ENCODE data around the gene PGM3. TPM values are rescaled to one million over a fixed set of nuclear protein-coding genes. Genes with fewer than 3 reads are reported as not detected.

PGM3 gene
- total RNA-seq, 1 donor from 2014 or later: 61.5 TPM

DNA sequence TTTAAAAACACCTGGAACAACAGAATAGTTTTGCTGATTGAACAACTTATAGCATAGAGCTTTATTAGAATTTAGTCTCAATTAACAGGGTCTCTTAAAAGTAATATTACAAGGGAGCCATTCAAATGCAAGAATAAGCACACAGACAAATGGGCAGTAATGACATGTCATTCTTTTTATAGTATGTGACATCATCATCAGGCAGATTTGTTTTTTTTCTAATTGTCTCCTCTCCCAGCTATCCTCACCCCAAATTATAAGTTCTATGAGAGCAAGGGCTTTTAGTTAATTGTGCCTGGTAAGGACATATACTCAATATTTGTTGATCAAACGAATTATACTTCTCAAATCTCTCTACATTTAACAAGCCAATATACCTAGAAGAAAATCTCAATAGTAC, 11.0 kb downstream of the PGM3 start:
- peaks cover 5% of the 10 kb centered on the region for H3K27me3 Mint-ChIP-seq (ENCODE audit: insufficient read depth, low read depth)
- no peaks in the 10 kb centered on the region for H3K4me1 ChIP-seq
- no peak for DNase-seq (ENCODE audit: low spot score)
- no peak overlapping the region for H2AFZ ChIP-seq (replicated peaks)
- no peak overlapping the region for H3K27ac ChIP-seq
- H3K9ac ChIP-seq: no peak overlapping the region
- peaks cover 6% of the 10 kb centered on the region for H4K20me1 ChIP-seq (ENCODE audit: low read depth)
- H3K9me3 Mint-ChIP-seq: no peaks in the 10 kb centered on the region
- H3K9me3 ChIP-seq (ENCODE audit: low read depth): no peaks in the 10 kb centered on the region
- no peak overlapping the region for H3K4me3 ChIP-seq
- peaks cover 3% of the 10 kb centered on the region for H3K36me3 ChIP-seq
- H3K36me3 Mint-ChIP-seq: peaks cover 25% of the 10 kb centered on the region
- H3K27ac Mint-ChIP-seq: no peak overlapping the region
- H3F3A ChIP-seq (ENCODE audit: low read depth): no peaks in the 10 kb centered on the region
- H3K79me2 ChIP-seq (ENCODE audit: low read depth): no peaks in the 10 kb centered on the region
- TF ChIP-seq EZH2phosphoT487 (IDR thresholded peaks at IDR 0.05) (no peak), EZH2 (IDR thresholded peaks at IDR 0.05) (no peak), CTCF (IDR thresholded peaks at IDR 0.05) (no peak)
- no peak overlapping the region for H3K4me2 ChIP-seq
- H3K4me1 Mint-ChIP-seq: no peaks in the 10 kb centered on the region
- no peaks in the 10 kb centered on the region for H3K27me3 ChIP-seq
- no peak overlapping the region for H3K4me3 Mint-ChIP-seq

DNA sequence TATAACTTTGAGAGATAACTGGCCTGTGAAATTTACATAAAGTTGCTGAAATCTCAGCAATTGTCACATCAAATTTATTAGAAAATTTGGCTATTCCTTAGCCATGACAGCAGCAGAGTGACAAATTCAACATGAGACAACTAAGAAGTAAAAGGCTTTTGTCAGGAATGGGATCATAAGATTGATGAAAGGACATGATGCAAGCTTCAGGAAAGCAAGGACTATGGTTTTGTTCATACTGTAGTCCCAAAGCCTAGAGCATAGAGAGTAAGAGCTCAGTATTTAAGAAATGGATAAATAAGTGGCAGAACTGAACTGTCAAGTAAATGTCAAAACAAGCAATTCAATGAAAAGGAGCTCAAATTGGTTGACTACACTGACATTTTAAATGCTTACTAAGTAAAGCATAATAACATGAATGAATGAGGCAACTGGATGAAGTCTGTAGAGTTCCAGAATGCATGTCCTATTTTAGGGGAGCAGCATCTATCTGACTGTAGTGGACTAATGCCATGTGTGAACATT, 12.6 kb downstream of the PGM3 start:
- Histone ChIP-seq H3K36me3 (no peaks in the 10 kb centered on the region), H4K20me1 (ENCODE audit: low read depth) (no peaks in the 10 kb centered on the region), H3K79me2 (ENCODE audit: low read depth) (no peaks in the 10 kb centered on the region), H3K27me3 (no peaks in the 10 kb centered on the region), H3K4me1 (no peaks in the 10 kb centered on the region), H3K9ac (no peak overlapping the region), H3K4me3 (no peak overlapping the region), H3K4me2 (no peak overlapping the region), H3F3A (ENCODE audit: low read depth) (no peaks in the 10 kb centered on the region), H3K9me3 (ENCODE audit: low read depth) (no peaks in the 10 kb centered on the region), H2AFZ (replicated peaks) (no peak overlapping the region), H3K27ac (no peak overlapping the region)
- no peak overlapping the region for H3K27ac Mint-ChIP-seq
- no peaks in the 10 kb centered on the region for H3K4me1 Mint-ChIP-seq
- H3K36me3 Mint-ChIP-seq: peaks cover 21% of the 10 kb centered on the region
- DNase-seq (ENCODE audit: low spot score): no peak
- H3K9me3 Mint-ChIP-seq: no peaks in the 10 kb centered on the region
- H3K27me3 Mint-ChIP-seq (ENCODE audit: insufficient read depth, low read depth): no peaks in the 10 kb centered on the region
- no peak for TF ChIP-seq CTCF (IDR thresholded peaks at IDR 0.05)
- no peak for TF ChIP-seq EZH2phosphoT487 (IDR thresholded peaks at IDR 0.05)
- TF ChIP-seq EZH2 (IDR thresholded peaks at IDR 0.05): no peak
- no peak overlapping the region for H3K4me3 Mint-ChIP-seq

- Histone ChIP-seq H4K20me1 (ENCODE audit: low read depth) (no peaks in the 10 kb centered on the region), H3K4me1 (no peaks in the 10 kb centered on the region), H3F3A (ENCODE audit: low read depth) (no peaks in the 10 kb centered on the region), H3K79me2 (ENCODE audit: low read depth) (no peaks in the 10 kb centered on the region), H3K4me2 (no peak overlapping the region), H3K9me3 (ENCODE audit: low read depth) (no peaks in the 10 kb centered on the region), H3K36me3 (peaks cover 8% of the 10 kb centered on the region), H3K4me3 (no peak overlapping the region), H2AFZ (replicated peaks) (no peak overlapping the region), H3K27me3 (no peaks in the 10 kb centered on the region), H3K27ac (no peak overlapping the region), H3K9ac (no peak overlapping the region)
- no peaks in the 10 kb centered on the region for H3K4me1 Mint-ChIP-seq
- no peak for TF ChIP-seq EZH2 (IDR thresholded peaks at IDR 0.05)
- TF ChIP-seq EZH2phosphoT487 (IDR thresholded peaks at IDR 0.05): no peak
- no peak for TF ChIP-seq CTCF (IDR thresholded peaks at IDR 0.05)
- no peaks in the 10 kb centered on the region for H3K9me3 Mint-ChIP-seq
- H3K27ac Mint-ChIP-seq: no peak overlapping the region
- no peak overlapping the region for H3K4me3 Mint-ChIP-seq
- DNase-seq (ENCODE audit: low spot score): no peak
- peaks cover 13% of the 10 kb centered on the region for H3K36me3 Mint-ChIP-seq
- no peaks in the 10 kb centered on the region for H3K27me3 Mint-ChIP-seq (ENCODE audit: insufficient read depth, low read depth)
Observed at GRCh38 chr6:83176246-83176645, 16.8 kb downstream of the PGM3 start.
